ENCODE measurements around the gene CCNY. TPM values are rescaled to one million over a fixed set of nuclear protein-coding genes. Genes with fewer than 3 reads are reported as not detected.

Gene CCNY
- total RNA-seq, 3 donors from 2014 or later: 48.6 to 64.4 (median 51.5) TPM

DNA sequence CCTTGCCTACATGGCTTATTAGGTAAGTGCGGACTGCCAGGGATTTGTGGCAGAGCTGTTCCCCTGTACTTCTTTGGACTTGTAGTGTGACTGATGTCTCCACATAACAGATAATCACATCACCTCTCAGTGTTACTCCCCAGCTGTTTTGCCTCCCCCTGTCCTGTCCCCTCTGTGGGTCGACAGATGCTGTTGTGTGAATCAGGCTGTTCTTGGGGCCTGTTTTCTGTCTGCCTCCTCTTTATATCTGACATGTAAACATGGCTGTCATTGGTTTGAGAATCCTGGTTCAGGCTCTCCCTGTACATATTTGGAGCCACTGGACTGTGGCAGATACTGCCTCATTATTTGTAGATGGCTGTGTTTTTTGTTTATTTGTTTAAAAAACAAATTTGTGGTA is 22.7 kb downstream of the CCNY start:
- ATAC-seq (no peak), DNase-seq (no peak)
- Histone ChIP-seq H3K9me3 (no peaks in the 10 kb centered on the region), H3K36me3 (ENCODE audit: low read depth) (no peaks in the 10 kb centered on the region), H3K4me1 (ENCODE audit: low read depth) (peaks cover 3% of the 10 kb centered on the region), H3K4me3 (no peak overlapping the region)
- no peak for TF ChIP-seq CTCF (IDR thresholded peaks at IDR 0.05)
- intact Hi-C loops (cut with DNase I, micrococcal nuclease): no loop called here

GRCh38 chr10:35359873-35360272 is 23.6 kb downstream of the CCNY start:
- H3K9me3 ChIP-seq: no peaks in the 10 kb centered on the region
- no peak for ATAC-seq
- peaks cover 11% of the 10 kb centered on the region for H3K4me1 ChIP-seq (ENCODE audit: low read depth)
- no peak for TF ChIP-seq CTCF (IDR thresholded peaks at IDR 0.05)
- H3K36me3 ChIP-seq (ENCODE audit: low read depth): no peaks in the 10 kb centered on the region
- DNase-seq: no peak
- no peak overlapping the region for H3K4me3 ChIP-seq
- intact Hi-C loops (cut with DNase I, micrococcal nuclease): no loop called here

GRCh38 chr10:35362701-35363350 is 26.5 kb downstream of the CCNY start:
- intact Hi-C loops (cut with DNase I, micrococcal nuclease): no loop called here

DNA sequence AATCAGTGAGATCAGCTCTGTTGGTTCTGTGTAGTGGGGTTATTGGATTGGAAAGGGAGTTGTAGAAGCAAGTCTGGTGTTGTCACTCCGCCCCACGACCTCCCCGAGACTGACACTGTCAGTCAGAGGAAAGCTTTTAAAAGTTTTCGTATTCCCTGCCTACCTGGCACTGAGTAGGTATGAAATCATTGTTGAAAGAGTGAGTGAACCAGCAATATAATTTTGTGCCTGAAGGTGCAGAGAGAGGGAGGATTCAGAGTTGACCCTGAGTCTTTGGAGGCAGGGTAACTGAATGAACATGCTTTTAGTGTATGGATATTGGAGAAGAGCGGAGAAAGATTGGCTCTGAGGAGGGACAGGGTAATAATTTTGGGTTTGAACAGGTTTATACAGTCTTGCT is 27.3 kb downstream of the CCNY start:
- intact Hi-C loops (cut with DNase I, micrococcal nuclease): no loop called here
- Histone ChIP-seq H3K36me3 (ENCODE audit: low read depth) (no peaks in the 10 kb centered on the region), H3K4me1 (ENCODE audit: low read depth) (peaks cover 26% of the 10 kb centered on the region), H3K9me3 (no peaks in the 10 kb centered on the region), H3K4me3 (no peak overlapping the region)
- ATAC-seq (peak; percentile 6), DNase-seq (no peak)
- TF ChIP-seq CTCF (IDR thresholded peaks at IDR 0.05): no peak

More at GRCh38 chr10:35362701-35363350, 26.5 kb downstream of the CCNY start:
- TF ChIP-seq CTCF (IDR thresholded peaks at IDR 0.05): no peak
- H3K4me1 ChIP-seq (ENCODE audit: low read depth): peaks cover 20% of the 10 kb centered on the region
- DNase-seq (no peak), ATAC-seq (no peak)
- H3K9me3 ChIP-seq: no peaks in the 10 kb centered on the region
- H3K4me3 ChIP-seq: no peak overlapping the region
- no peaks in the 10 kb centered on the region for H3K36me3 ChIP-seq (ENCODE audit: low read depth)

GRCh38 chr10:35364808-35365207 is 28.5 kb downstream of the CCNY start:
- Histone ChIP-seq H3K36me3 (ENCODE audit: low read depth) (no peaks in the 10 kb centered on the region), H3K4me1 (ENCODE audit: low read depth) (peaks cover 36% of the 10 kb centered on the region), H3K4me3 (no peak overlapping the region), H3K9me3 (no peaks in the 10 kb centered on the region)
- no peak for TF ChIP-seq CTCF (IDR thresholded peaks at IDR 0.05)
- intact Hi-C loops (cut with DNase I, micrococcal nuclease): no loop called here
- DNase-seq (peak in 1 of 3 donors; percentile 58), ATAC-seq (peak; percentile 87)

- H3K4me1 ChIP-seq (ENCODE audit: low read depth): peaks cover 36% of the 10 kb centered on the region
- no peak for ATAC-seq
- intact Hi-C loops (cut with DNase I, micrococcal nuclease): no loop called here
- H3K4me3 ChIP-seq: no peak overlapping the region
- DNase-seq: no peak
- H3K36me3 ChIP-seq (ENCODE audit: low read depth): no peaks in the 10 kb centered on the region
- H3K9me3 ChIP-seq: no peaks in the 10 kb centered on the region
- no peak for TF ChIP-seq CTCF (IDR thresholded peaks at IDR 0.05)
Observed at GRCh38 chr10:35365994-35366393, 29.7 kb downstream of the CCNY start.

Measured in mucosa of descending colon (tissue), 3 donors.